GM21390 (cell line): ENCODE data around the gene COL4A6.

ENCODE experiments used
- ATAC-seq: cut with Tn5 transposase; IDR thresholded peaks from one replicate; pipeline ENCODE4 v1.9.1; 2021; ENCODE audit not compliant: unreplicated experiment

Gene COL4A6

GRCh38 chrX:108219949-108220601, 218.1 kb downstream of the COL4A6 start:
- ATAC-seq = no peak

- ATAC-seq = no peak
These were observed 220.3 kb downstream of the COL4A6 start for GRCh38 chrX:108217876-108218275.

- no peak for ATAC-seq
These were observed 221.2 kb downstream of the COL4A6 start for GRCh38 chrX:108216919-108217571.

GRCh38 chrX:108216405-108216804, 221.8 kb downstream of the COL4A6 start:
- no peak for ATAC-seq

GRCh38 chrX:108211301-108211700, 226.9 kb downstream of the COL4A6 start:
- ATAC-seq = no peak

- no peak for ATAC-seq
These were observed 229.1 kb downstream of the COL4A6 start for GRCh38 chrX:108209006-108209554.

- ATAC-seq = no peak
These were observed 234.7 kb downstream of the COL4A6 start for GRCh38 chrX:108203540-108203939.

GRCh38 chrX:108199691-108200090, 238.5 kb downstream of the COL4A6 start:
- ATAC-seq = no peak

- ATAC-seq = no peak
These were observed 239.2 kb downstream of the COL4A6 start for GRCh38 chrX:108199041-108199440.

- no peak for ATAC-seq
These were observed 239.8 kb downstream of the COL4A6 start for GRCh38 chrX:108198420-108198819.

GRCh38 chrX:108186811-108187210, 251.4 kb downstream of the COL4A6 start:
- ATAC-seq = no peak

- no peak for ATAC-seq
These were observed 260.1 kb downstream of the COL4A6 start for GRCh38 chrX:108178143-108178498.

GRCh38 chrX:108177351-108178142, 260.7 kb downstream of the COL4A6 start:
- no peak for ATAC-seq

- no peak for ATAC-seq
These were observed 264.3 kb downstream of the COL4A6 start for GRCh38 chrX:108173874-108174273.

- no peak for ATAC-seq
These were observed 266.6 kb downstream of the COL4A6 start for GRCh38 chrX:108171671-108172070.

GRCh38 chrX:108169768-108170167, 268.5 kb downstream of the COL4A6 start:
- no peak for ATAC-seq

- no peak for ATAC-seq
These were observed 269.1 kb downstream of the COL4A6 start for GRCh38 chrX:108168961-108169740.

GRCh38 chrX:108167211-108167872, 270.9 kb downstream of the COL4A6 start:
- ATAC-seq = no peak

GRCh38 chrX:108165383-108166111, 272.7 kb downstream of the COL4A6 start:
- no peak for ATAC-seq
